ENCODE data around the gene STK24. TPM values are rescaled to one million over a fixed set of nuclear protein-coding genes. Genes with fewer than 3 reads are reported as not detected.

STK24 gene
- total and polyA plus RNA-seq, 2 of the 8 experiments (the other 6 are each of a cell fraction or from before 2014, with no cell fraction given) = 62.8 to 143 TPM

- POLR2A ChIA-PET (ENCODE audit: partially characterized antibody) = interaction anchor here (1.2 kb wide), 1 partner anchor 396 kb away, joined by 3 read pairs; no protein-coding TSS in a partner anchor
- CTCF ChIA-PET (ENCODE audit: partially characterized antibody) = interaction anchor here (1.2 to 3.2 kb wide), 6 partner anchors 15 to 85 kb away, joined by 3 to 14 read pairs (median 4); no protein-coding TSS in a partner anchor
- Histone ChIP-seq H3K9me3 (ENCODE audit: insufficient read depth in 2 of 2, low read depth in 1 of 2, low read length in 1 of 2) (no peaks in the 10 kb centered on the region), H3K4me1 (replicated peaks in 1 of 4; ENCODE audit: control insufficient read depth in 3 of 4, insufficient read depth in 4 of 4, low read length in 3 of 4) (0 out of 7 replicates have a peak, but pooled peaks cover 0 to 2% (median 0%) of the 10 kb centered on the region in 4 experiments), H3K27ac (ENCODE audit: low read depth, low read length) (no peak overlapping the region), H3K14ac (ENCODE audit: insufficient read length) (no peak overlapping the region), H3K79me2 (ENCODE audit: control insufficient read depth in 1 of 2, insufficient read depth in 2 of 2, low read length in 2 of 2) (no peaks in the 10 kb centered on the region), H2BK5ac (ENCODE audit: low read depth, low read length) (no peak overlapping the region), H4K20me1 (replicated peaks in 1 of 2; ENCODE audit: control insufficient read depth in 1 of 2, insufficient read depth in 2 of 2, low read length in 2 of 2) (peaks cover 0 to 2% of the 10 kb centered on the region in 2 experiments), H3K56ac (replicated peaks; ENCODE audit: insufficient read length, low read depth, low read length) (no peak overlapping the region), H3K9ac (replicated peaks in 1 of 4; ENCODE audit: extremely low read depth in 1 of 4, low read depth in 3 of 4, low read length in 3 of 4) (no peak overlapping the region), H3K23ac (ENCODE audit: insufficient read length) (no peak overlapping the region), H3K4me2 (ENCODE audit: insufficient read depth in 1 of 2, low read depth in 2 of 2, low read length in 2 of 2) (no peak overlapping the region), H4K8ac (ENCODE audit: extremely low read depth, insufficient read depth, low read length) (no peak overlapping the region), H2BK120ac (replicated peaks; ENCODE audit: low read depth, low read length) (no peak overlapping the region), H2BK12ac (ENCODE audit: low read depth, low read length) (no peak overlapping the region), H3K23me2 (ENCODE audit: low read depth, low read length) (no peaks in the 10 kb centered on the region), H3K4me3 (ENCODE audit: extremely low read depth in 1 of 4, insufficient read depth in 2 of 4, low read depth in 3 of 4, low read length in 4 of 4) (no peak overlapping the region), H3K36me3 (ENCODE audit: control insufficient read depth in 2 of 4, insufficient read depth in 4 of 4, low read length in 3 of 4) (peaks cover 0 to 12% (median 4%) of the 10 kb centered on the region in 4 experiments; a peak in 3 of 8 replicates), H3K4ac (replicated peaks; ENCODE audit: insufficient read length, low read depth, low read length) (no peak overlapping the region), H4K5ac (ENCODE audit: insufficient read length, low read depth, low read length) (no peak overlapping the region), H3K79me1 (ENCODE audit: low read depth, low read length) (no peaks in the 10 kb centered on the region), H2BK20ac (ENCODE audit: low read length) (no peak overlapping the region), H3K18ac (ENCODE audit: extremely low read depth, low read length) (no peak overlapping the region), H2AFZ (ENCODE audit: low read length) (no peak overlapping the region), H2BK15ac (ENCODE audit: low read length) (no peak overlapping the region), H2AK5ac (ENCODE audit: low read depth, low read length) (no peak overlapping the region), H4K91ac (replicated peaks; ENCODE audit: insufficient read length, low read length) (no peak overlapping the region), H3K27me3 (replicated peaks in 1 of 4; ENCODE audit: control insufficient read depth in 3 of 4, extremely low read depth in 1 of 4, insufficient read depth in 3 of 4, low read length in 3 of 4) (no peaks in the 10 kb centered on the region)
- 75% methylated on average over 7 of the region's 7 CpGs; no CpG with 5 or more reads in 1 of the 2 experiments for WGBS, 2 experiments (ENCODE audit: extremely low coverage in 1 of 2, insufficient coverage in 1 of 2, insufficient read length in 1 of 2, insufficient replicate concordance in 2 of 2, low coverage in 1 of 2, low lambda C conversion rate in 2 of 2, missing lambda C conversion rate in 1 of 2)
- DNase-seq (ENCODE audit: low read depth in 1 of 2, low spot score in 2 of 2) (no peak), FAIRE-seq (no peak)
- TF ChIP-seq SP4 (IDR thresholded peaks at IDR 0.05; ENCODE audit: low read length) = no peak
- no peak for TF ChIP-seq HDAC2 (IDR thresholded peaks at IDR 0.05; ENCODE audit: borderline replicate concordance in 1 of 2, low read depth in 2 of 2, low read length in 2 of 2)
- no peak for TF ChIP-seq CBX5 (IDR thresholded peaks at IDR 0.05; ENCODE audit: low read depth, low read length)
- TF ChIP-seq ATF3 (IDR thresholded peaks at IDR 0.05; ENCODE audit: insufficient read depth, low read depth, low read length) = no peak
- TF ChIP-seq ZNF274 (IDR thresholded peaks at IDR 0.05; ENCODE audit: borderline replicate concordance, extremely low read depth, low read length) = no peak
- TF ChIP-seq KDM4A (IDR thresholded peaks at IDR 0.05; ENCODE audit: low read depth, low read length, severe bottlenecking) = no peak
- no peak for TF ChIP-seq CBX8 (IDR thresholded peaks at IDR 0.05; ENCODE audit: borderline replicate concordance, low read depth, low read length)
- TF ChIP-seq BACH1 (IDR thresholded peaks at IDR 0.05; ENCODE audit: low read length) = no peak
- TF ChIP-seq TBP (IDR thresholded peaks at IDR 0.05; ENCODE audit: low read depth, low read length) = no peak
- no peak for TF ChIP-seq ASH2L (IDR thresholded peaks at IDR 0.05; ENCODE audit: low read length)
- TF ChIP-seq RNF2 (IDR thresholded peaks at IDR 0.05; ENCODE audit: borderline replicate concordance, low read depth, low read length, missing control alignments, poor library complexity, severe bottlenecking) = no peak
- TF ChIP-seq CREB1 (IDR thresholded peaks at IDR 0.05) = no peak
Measured at GRCh38 chr13:98429531-98429930, 147.4 kb downstream of the STK24 start.
